ENCODE measurements around the gene SRPX2. TPM values are rescaled to one million over a fixed set of nuclear protein-coding genes. Genes with fewer than 3 reads are reported as not detected.

SRPX2 gene
- total RNA-seq, 1 experiment from 2014 or later = 77.8 TPM

- CTCF ChIA-PET = no interaction called here
These were observed 56.8 kb downstream of the SRPX2 start for GRCh38 chrX:100700809-100701208.

DNA sequence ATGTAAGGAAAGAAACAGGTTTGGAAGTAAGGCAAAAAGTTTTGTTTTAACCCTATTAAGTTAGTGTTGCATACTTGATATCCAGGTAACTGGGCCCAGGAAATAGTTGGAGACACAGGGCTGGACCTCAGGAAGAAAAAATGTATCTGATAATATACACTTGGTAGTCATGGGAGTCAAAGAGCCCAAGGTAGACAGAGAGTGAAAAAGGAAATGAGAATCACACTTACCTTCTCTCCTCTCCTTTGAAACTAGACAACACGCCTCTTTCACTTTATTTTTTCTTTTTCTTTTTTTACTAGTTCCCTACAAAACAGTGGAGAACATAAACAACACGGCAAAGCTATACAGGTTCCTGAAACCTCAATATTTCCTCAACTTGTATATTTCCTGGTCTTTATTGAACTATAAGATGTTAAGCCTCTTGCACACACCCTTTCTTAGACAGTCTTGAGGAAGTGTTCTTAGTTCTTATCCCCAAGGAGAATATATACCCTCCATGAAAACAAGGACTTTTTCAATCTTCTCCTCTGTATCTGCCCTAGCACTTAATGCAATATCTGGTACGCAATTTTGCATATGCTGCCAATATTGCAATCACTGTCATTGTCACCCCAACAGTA is 60.7 kb downstream of the SRPX2 start:
- ChIA-PET POLR2A (ENCODE audit: unreplicated experiment) (no interaction called here), CTCF (no interaction called here)
- DNase-seq = no peak
- no peaks in the 10 kb centered on the region for H3K9me3 ChIP-seq (ENCODE audit: insufficient read depth, low read depth)
- H3K9me2 ChIP-seq (ENCODE audit: insufficient read depth) = no peaks in the 10 kb centered on the region
- H3F3A ChIP-seq (ENCODE audit: insufficient read depth, low read depth) = no peaks in the 10 kb centered on the region
- no peaks in the 10 kb centered on the region for H4K20me1 ChIP-seq (ENCODE audit: insufficient read depth)
- intact Hi-C loops (cut with micrococcal nuclease; ENCODE audit: unreplicated experiment) = no loop called here
- no peaks in the 10 kb centered on the region for H3K36me3 ChIP-seq (ENCODE audit: low read depth)
- no peaks in the 10 kb centered on the region for H3K4me1 ChIP-seq (replicated peaks; ENCODE audit: insufficient read depth)
- H2AFZ ChIP-seq = no peak overlapping the region
- BruUV-seq (replicated peaks) = no TSS peak
- no peak overlapping the region for H3K4me2 ChIP-seq
- TF ChIP-seq, protein P1, sequence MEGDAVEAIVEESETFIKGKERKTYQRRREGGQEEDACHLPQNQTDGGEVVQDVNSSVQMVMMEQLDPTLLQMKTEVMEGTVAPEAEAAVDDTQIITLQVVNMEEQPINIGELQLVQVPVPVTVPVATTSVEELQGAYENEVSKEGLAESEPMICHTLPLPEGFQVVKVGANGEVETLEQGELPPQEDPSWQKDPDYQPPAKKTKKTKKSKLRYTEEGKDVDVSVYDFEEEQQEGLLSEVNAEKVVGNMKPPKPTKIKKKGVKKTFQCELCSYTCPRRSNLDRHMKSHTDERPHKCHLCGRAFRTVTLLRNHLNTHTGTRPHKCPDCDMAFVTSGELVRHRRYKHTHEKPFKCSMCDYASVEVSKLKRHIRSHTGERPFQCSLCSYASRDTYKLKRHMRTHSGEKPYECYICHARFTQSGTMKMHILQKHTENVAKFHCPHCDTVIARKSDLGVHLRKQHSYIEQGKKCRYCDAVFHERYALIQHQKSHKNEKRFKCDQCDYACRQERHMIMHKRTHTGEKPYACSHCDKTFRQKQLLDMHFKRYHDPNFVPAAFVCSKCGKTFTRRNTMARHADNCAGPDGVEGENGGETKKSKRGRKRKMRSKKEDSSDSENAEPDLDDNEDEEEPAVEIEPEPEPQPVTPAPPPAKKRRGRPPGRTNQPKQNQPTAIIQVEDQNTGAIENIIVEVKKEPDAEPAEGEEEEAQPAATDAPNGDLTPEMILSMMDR (conservative IDR thresholded peaks at IDR 0.05) = no peak
- TF ChIP-seq EZH2 (IDR thresholded peaks at IDR 0.05; ENCODE audit: low read depth) = no peak
- H3K27me3 ChIP-seq (ENCODE audit: insufficient read depth, low read depth) = no peaks in the 10 kb centered on the region
- H3K27ac ChIP-seq = no peak overlapping the region
- no peaks in the 10 kb centered on the region for H3K79me2 ChIP-seq (ENCODE audit: low read depth)
- H3K4me3 ChIP-seq = no peak overlapping the region

More at GRCh38 chrX:100700809-100701208, 56.8 kb downstream of the SRPX2 start:
- POLR2A ChIA-PET (ENCODE audit: unreplicated experiment) = no interaction called here
- 0 out of 2 replicates have a peak, but pooled peaks cover 3% of the 10 kb centered on the region for H3F3A ChIP-seq (ENCODE audit: insufficient read depth, low read depth)
- H3K4me2 ChIP-seq = no peak overlapping the region
- H3K4me3 ChIP-seq = no peak overlapping the region
- no peak overlapping the region for H2AFZ ChIP-seq
- H3K36me3 ChIP-seq (ENCODE audit: low read depth) = no peaks in the 10 kb centered on the region
- no peak overlapping the region for H3K27ac ChIP-seq
- no peaks in the 10 kb centered on the region for H3K79me2 ChIP-seq (ENCODE audit: low read depth)
- DNase-seq = no peak
- intact Hi-C loops (cut with micrococcal nuclease; ENCODE audit: unreplicated experiment) = no loop called here
- TF ChIP-seq, protein P1 (conservative IDR thresholded peaks at IDR 0.05) = no peak
- TF ChIP-seq EZH2 (IDR thresholded peaks at IDR 0.05; ENCODE audit: low read depth) = no peak
- H3K9me3 ChIP-seq (ENCODE audit: insufficient read depth, low read depth) = no peaks in the 10 kb centered on the region
- no peaks in the 10 kb centered on the region for H4K20me1 ChIP-seq (ENCODE audit: insufficient read depth)
- no peaks in the 10 kb centered on the region for H3K9me2 ChIP-seq (ENCODE audit: insufficient read depth)
- no TSS peak for BruUV-seq (replicated peaks)
- peaks cover 8% of the 10 kb centered on the region; the same call in 1 of the 2 replicates for H3K4me1 ChIP-seq (replicated peaks; ENCODE audit: insufficient read depth)
- H3K27me3 ChIP-seq (ENCODE audit: insufficient read depth, low read depth) = no peaks in the 10 kb centered on the region

- ChIA-PET POLR2A (ENCODE audit: unreplicated experiment) (no interaction called here), CTCF (interaction anchor here (0.7 kb wide), 1 partner anchor 198 kb away, joined by 5 read pairs; no protein-coding TSS in a partner anchor)
- no peak overlapping the region for H3K4me2 ChIP-seq
- no peaks in the 10 kb centered on the region for H4K20me1 ChIP-seq (ENCODE audit: insufficient read depth)
- no peaks in the 10 kb centered on the region for H3F3A ChIP-seq (ENCODE audit: insufficient read depth, low read depth)
- H3K79me2 ChIP-seq (ENCODE audit: low read depth) = no peaks in the 10 kb centered on the region
- no peak overlapping the region for H3K27ac ChIP-seq
- H3K9me3 ChIP-seq (ENCODE audit: insufficient read depth, low read depth) = no peaks in the 10 kb centered on the region
- no peak overlapping the region for H2AFZ ChIP-seq
- no peaks in the 10 kb centered on the region for H3K36me3 ChIP-seq (ENCODE audit: low read depth)
- no TSS peak for BruUV-seq (replicated peaks)
- H3K9me2 ChIP-seq (ENCODE audit: insufficient read depth) = no peaks in the 10 kb centered on the region
- H3K27me3 ChIP-seq (ENCODE audit: insufficient read depth, low read depth) = no peaks in the 10 kb centered on the region
- DNase-seq = no peak
- TF ChIP-seq EZH2 (IDR thresholded peaks at IDR 0.05; ENCODE audit: low read depth) = no peak
- TF ChIP-seq, protein P1 (conservative IDR thresholded peaks at IDR 0.05) = no peak
- no peak overlapping the region for H3K4me3 ChIP-seq
- no peaks in the 10 kb centered on the region for H3K4me1 ChIP-seq (replicated peaks; ENCODE audit: insufficient read depth)
- intact Hi-C loops (cut with micrococcal nuclease; ENCODE audit: unreplicated experiment) = no loop called here
These were observed 66.8 kb downstream of the SRPX2 start for GRCh38 chrX:100710816-100711215.

Data from PC-9 (cell line).